HL-60 (cell line): ENCODE data around the gene APOC4.
A peak's percentile ranks its signal among the peaks of the same experiment; 100 is the strongest.

Source experiments
- DNase-seq, 2 experiments: peaks; one replicate each; pipeline ENCODE4 v3.0.0-alpha.2; 2010 to 2020; ENCODE audit warnings: low read depth in 1 of 2, low spot score in 1 of 2
- H3K27ac ChIP-seq: fragments of 250-450 bp; sonication (Bioruptor Pico); replicated peaks from 2 replicates; pipeline ENCODE4 v1.5.1; 2020; ENCODE audit warnings: mild to moderate bottlenecking, moderate library complexity
- H3K27me3 ChIP-seq: fragments of 250-450 bp; sonication (Bioruptor Pico); 2 replicates; pipeline ENCODE4 v1.5.1; 2021; ENCODE audit warnings: mild to moderate bottlenecking, moderate library complexity; ENCODE audit not compliant: insufficient read depth, poor library complexity, severe bottlenecking
- H3K4me3 ChIP-seq: replicated peaks from 2 replicates; pipeline ENCODE4 v1.5.1; 2011; ENCODE audit warnings: mild to moderate bottlenecking, control low read depth, low read length; ENCODE audit not compliant: insufficient read depth
- GABPA ChIP-seq: IDR thresholded peaks from 2 replicates; pipeline ENCODE4 v1.6.1; 2012; ENCODE audit warnings: low read depth
- POLR2AphosphoS5 ChIP-seq: IDR thresholded peaks from 2 replicates; pipeline ENCODE4 v1.6.1; 2012; ENCODE audit warnings: low read depth
- SPI1 ChIP-seq: IDR thresholded peaks from 2 replicates; pipeline ENCODE4 v1.6.1; 2012; ENCODE audit warnings: low read depth, mild to moderate bottlenecking, borderline replicate concordance
- TF ChIP-seq, protein P1 (sequence below): IDR thresholded peaks from one replicate; pipeline ENCODE4 v1.5.1; 2011; ENCODE audit warnings: low read length, control low read depth, inconsistent platforms; ENCODE audit not compliant: insufficient read depth
- TF ChIP-seq, protein P2 (sequence below): IDR thresholded peaks from 2 replicates; pipeline ENCODE4 v1.6.1; 2012; ENCODE audit warnings: low read depth; ENCODE audit not compliant: insufficient replicate concordance

The APOC4 gene

DNA sequence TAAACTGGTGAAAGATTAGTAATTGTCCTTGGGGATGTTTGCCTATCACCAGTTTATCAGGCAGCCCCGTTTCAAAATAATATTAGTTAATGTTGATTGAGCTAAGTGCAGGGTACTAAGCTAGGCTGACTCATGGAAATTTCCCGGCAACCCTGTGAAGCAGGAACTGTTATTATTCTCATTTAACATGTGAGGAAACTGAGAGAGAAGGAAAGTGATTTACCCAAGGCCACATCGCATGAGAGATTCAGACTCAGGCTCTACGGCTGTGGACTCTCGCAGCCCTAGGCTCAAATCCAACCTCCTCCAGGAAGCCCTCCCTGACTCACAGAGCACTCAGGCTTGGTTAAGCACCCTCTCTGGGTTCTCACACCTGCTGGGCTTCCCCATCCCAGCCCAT is 32.8 kb downstream of the APOC4 start:
- H3K4me3 ChIP-seq: no peak overlapping the region
- TF ChIP-seq GABPA: no peak
- TF ChIP-seq, protein P1, sequence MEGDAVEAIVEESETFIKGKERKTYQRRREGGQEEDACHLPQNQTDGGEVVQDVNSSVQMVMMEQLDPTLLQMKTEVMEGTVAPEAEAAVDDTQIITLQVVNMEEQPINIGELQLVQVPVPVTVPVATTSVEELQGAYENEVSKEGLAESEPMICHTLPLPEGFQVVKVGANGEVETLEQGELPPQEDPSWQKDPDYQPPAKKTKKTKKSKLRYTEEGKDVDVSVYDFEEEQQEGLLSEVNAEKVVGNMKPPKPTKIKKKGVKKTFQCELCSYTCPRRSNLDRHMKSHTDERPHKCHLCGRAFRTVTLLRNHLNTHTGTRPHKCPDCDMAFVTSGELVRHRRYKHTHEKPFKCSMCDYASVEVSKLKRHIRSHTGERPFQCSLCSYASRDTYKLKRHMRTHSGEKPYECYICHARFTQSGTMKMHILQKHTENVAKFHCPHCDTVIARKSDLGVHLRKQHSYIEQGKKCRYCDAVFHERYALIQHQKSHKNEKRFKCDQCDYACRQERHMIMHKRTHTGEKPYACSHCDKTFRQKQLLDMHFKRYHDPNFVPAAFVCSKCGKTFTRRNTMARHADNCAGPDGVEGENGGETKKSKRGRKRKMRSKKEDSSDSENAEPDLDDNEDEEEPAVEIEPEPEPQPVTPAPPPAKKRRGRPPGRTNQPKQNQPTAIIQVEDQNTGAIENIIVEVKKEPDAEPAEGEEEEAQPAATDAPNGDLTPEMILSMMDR: no peak
- no peak for TF ChIP-seq POLR2AphosphoS5
- no peak for TF ChIP-seq SPI1
- TF ChIP-seq, protein P2, sequence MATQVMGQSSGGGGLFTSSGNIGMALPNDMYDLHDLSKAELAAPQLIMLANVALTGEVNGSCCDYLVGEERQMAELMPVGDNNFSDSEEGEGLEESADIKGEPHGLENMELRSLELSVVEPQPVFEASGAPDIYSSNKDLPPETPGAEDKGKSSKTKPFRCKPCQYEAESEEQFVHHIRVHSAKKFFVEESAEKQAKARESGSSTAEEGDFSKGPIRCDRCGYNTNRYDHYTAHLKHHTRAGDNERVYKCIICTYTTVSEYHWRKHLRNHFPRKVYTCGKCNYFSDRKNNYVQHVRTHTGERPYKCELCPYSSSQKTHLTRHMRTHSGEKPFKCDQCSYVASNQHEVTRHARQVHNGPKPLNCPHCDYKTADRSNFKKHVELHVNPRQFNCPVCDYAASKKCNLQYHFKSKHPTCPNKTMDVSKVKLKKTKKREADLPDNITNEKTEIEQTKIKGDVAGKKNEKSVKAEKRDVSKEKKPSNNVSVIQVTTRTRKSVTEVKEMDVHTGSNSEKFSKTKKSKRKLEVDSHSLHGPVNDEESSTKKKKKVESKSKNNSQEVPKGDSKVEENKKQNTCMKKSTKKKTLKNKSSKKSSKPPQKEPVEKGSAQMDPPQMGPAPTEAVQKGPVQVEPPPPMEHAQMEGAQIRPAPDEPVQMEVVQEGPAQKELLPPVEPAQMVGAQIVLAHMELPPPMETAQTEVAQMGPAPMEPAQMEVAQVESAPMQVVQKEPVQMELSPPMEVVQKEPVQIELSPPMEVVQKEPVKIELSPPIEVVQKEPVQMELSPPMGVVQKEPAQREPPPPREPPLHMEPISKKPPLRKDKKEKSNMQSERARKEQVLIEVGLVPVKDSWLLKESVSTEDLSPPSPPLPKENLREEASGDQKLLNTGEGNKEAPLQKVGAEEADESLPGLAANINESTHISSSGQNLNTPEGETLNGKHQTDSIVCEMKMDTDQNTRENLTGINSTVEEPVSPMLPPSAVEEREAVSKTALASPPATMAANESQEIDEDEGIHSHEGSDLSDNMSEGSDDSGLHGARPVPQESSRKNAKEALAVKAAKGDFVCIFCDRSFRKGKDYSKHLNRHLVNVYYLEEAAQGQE: no peak
- DNase-seq: no peak
- H3K27ac ChIP-seq: no peak overlapping the region
- no peaks in the 10 kb centered on the region for H3K27me3 ChIP-seq

DNA sequence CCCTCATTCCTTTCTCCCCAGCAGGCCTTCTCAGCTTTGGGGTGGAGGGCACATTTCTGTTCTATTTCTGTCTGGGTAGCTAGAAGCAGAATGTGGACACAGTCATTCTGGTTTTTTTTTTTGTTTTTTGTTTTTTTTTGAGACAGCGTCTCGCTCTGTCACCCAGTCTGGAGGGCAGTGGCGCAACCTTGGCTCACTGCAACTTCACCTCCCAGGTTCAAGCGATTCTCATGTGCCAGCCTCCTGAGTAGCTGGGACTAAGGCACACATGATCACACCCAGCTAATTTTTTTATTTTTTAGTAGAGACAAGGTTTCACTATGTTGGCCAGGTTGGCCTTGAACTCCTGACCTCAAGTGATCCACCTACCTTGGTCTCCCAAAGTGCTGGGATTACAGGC is 33.4 kb downstream of the APOC4 start:
- DNase-seq: no peak
- H3K27me3 ChIP-seq: no peaks in the 10 kb centered on the region
- H3K4me3 ChIP-seq: no peak overlapping the region
- H3K27ac ChIP-seq: no peak overlapping the region
- TF ChIP-seq POLR2AphosphoS5 (no peak), GABPA (no peak), SPI1 (no peak)
- TF ChIP-seq, protein P2: no peak
- TF ChIP-seq, protein P1: no peak

DNA sequence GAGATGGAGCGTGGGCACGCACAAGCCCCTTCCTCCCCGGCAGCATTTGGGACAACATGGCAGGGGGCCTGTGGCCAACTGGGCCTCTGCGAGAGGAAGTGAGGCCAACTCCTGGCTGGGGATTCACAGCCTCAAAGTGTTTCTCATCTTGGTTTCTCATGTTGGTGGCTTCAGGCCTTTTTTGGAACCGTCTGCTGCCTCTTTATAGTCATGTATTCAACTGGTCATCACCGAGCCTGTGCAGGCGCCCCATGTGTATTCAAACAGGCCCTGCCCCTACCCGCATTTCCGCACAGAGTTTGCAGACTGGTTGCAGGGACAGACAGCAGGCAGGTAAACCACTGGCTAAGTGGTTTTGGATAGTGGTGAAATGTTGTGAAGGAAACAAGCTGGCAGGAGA is 42.0 kb downstream of the APOC4 start:
- no peaks in the 10 kb centered on the region for H3K27me3 ChIP-seq
- TF ChIP-seq, protein P1: no peak
- TF ChIP-seq SPI1 (0 out of 2 replicates have a peak, but pooled peaks have one; percentile 18), GABPA (no peak)
- peak overlapping the region; percentile 39 for H3K27ac ChIP-seq
- peak in 1 of 2 experiments; percentile 59 for DNase-seq
- no peak overlapping the region for H3K4me3 ChIP-seq

DNA sequence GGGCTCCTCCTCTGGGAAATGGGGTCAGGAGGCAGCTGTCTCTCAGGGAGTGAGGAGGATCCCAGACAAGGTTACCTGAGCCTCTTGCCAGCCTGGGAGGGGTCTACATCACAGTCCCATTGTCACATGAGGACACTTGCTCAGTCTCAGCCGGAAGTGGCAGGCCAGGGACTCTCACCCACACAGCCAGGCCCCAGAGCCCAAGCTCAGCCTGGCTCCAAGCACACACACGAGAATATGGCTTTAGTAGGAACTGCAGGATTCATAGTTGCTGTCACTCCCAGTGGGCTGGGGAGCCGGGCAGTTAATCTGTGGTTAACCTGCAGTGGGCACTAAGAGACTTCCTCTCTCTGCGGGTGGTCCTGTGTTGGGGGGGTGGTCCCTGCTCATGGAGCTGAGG is 43.4 kb downstream of the APOC4 start:
- TF ChIP-seq POLR2AphosphoS5: no peak
- TF ChIP-seq, protein P1: no peak
- TF ChIP-seq, protein P2: no peak
- no peak for TF ChIP-seq GABPA
- no peak for TF ChIP-seq SPI1
- Histone ChIP-seq H3K4me3 (no peak overlapping the region), H3K27me3 (no peaks in the 10 kb centered on the region), H3K27ac (no peak overlapping the region)
- no peak for DNase-seq
